Endothelial cell (in vitro differentiated cells): Measurements from ENCODE around the gene GCN1. TPM values are rescaled to one million over a fixed set of nuclear protein-coding genes. Genes with fewer than 3 reads are reported as not detected.

Experiments
- DNase-seq: peaks from one replicate; pipeline ENCODE4 v3.0.0; 2021; ENCODE audit warnings: low spot score
- H3K27ac Mint-ChIP-seq: one replicate; pipeline ENCODE4 v1.8.0; 2021; ENCODE audit warnings: mixed read lengths, inconsistent platforms; ENCODE audit not compliant: unreplicated experiment
- H3K27me3 Mint-ChIP-seq: one replicate; pipeline ENCODE4 v1.8.0; 2021; ENCODE audit warnings: mild to moderate bottlenecking, moderate library complexity, mixed read lengths, inconsistent platforms; ENCODE audit not compliant: unreplicated experiment
- H3K36me3 Mint-ChIP-seq: one replicate; pipeline ENCODE4 v1.8.0; 2021; ENCODE audit warnings: mild to moderate bottlenecking, low read depth, mixed read lengths, inconsistent platforms; ENCODE audit not compliant: unreplicated experiment
- H3K4me1 Mint-ChIP-seq: one replicate; pipeline ENCODE4 v1.8.0; 2021; ENCODE audit warnings: mild to moderate bottlenecking, mixed read lengths, inconsistent platforms; ENCODE audit not compliant: unreplicated experiment
- H3K4me3 Mint-ChIP-seq: one replicate; pipeline ENCODE4 v1.8.0; 2021; ENCODE audit warnings: mild to moderate bottlenecking, mixed read lengths, inconsistent platforms; ENCODE audit not compliant: unreplicated experiment
- H3K9me3 Mint-ChIP-seq: one replicate; pipeline ENCODE4 v1.8.0; 2021; ENCODE audit warnings: mixed read lengths, inconsistent platforms; ENCODE audit not compliant: unreplicated experiment
- CTCF ChIP-seq: fragments of 200-600 bp; sonication (generic); IDR thresholded peaks from one replicate; pipeline ENCODE4 v1.5.0; 2021; ENCODE audit warnings: antibody characterized with exemption; ENCODE audit not compliant: unreplicated experiment
- total RNA-seq: library from RNA; stranded (reverse); fragmentation: NEBNext Ultra II Directional; extraction: Animal tissue kit (Norgen Biotek cat#: 25700); gene quantifications from one replicate; pipeline ENCODE4 v1.2.1, GENCODE V29; 2021; ENCODE audit not compliant: unreplicated experiment

The GCN1 gene
- total RNA-seq, 1 donor from 2014 or later, result 54.0 TPM

GRCh38 chr12:120125792-120126634, 68.5 kb downstream of the GCN1 start:
- peaks cover 18% of the 10 kb centered on the region for H3K36me3 Mint-ChIP-seq
- peaks cover 10% of the 10 kb centered on the region for H3K4me1 Mint-ChIP-seq
- H3K9me3 Mint-ChIP-seq, result no peaks in the 10 kb centered on the region
- no peak for TF ChIP-seq CTCF
- peaks cover 11% of the 10 kb centered on the region for H3K27me3 Mint-ChIP-seq
- H3K4me3 Mint-ChIP-seq, result no peak overlapping the region
- no peak overlapping the region for H3K27ac Mint-ChIP-seq
- no peak for DNase-seq

GRCh38 chr12:120125029-120125428, 69.5 kb downstream of the GCN1 start:
- DNase-seq, result no peak
- Mint-ChIP-seq H3K4me1 (peaks cover 16% of the 10 kb centered on the region), H3K27ac (no peak overlapping the region), H3K36me3 (peaks cover 14% of the 10 kb centered on the region), H3K9me3 (no peaks in the 10 kb centered on the region), H3K27me3 (peaks cover 8% of the 10 kb centered on the region), H3K4me3 (no peak overlapping the region)
- TF ChIP-seq CTCF, result no peak

- H3K27ac Mint-ChIP-seq, result peak overlapping the region; percentile 52
- peaks cover 33% of the 10 kb centered on the region for H3K4me1 Mint-ChIP-seq
- H3K4me3 Mint-ChIP-seq, result no peak overlapping the region
- no peak for TF ChIP-seq CTCF
- H3K36me3 Mint-ChIP-seq, result peaks cover 13% of the 10 kb centered on the region
- no peaks in the 10 kb centered on the region for H3K9me3 Mint-ChIP-seq
- no peak for DNase-seq
- peaks cover 7% of the 10 kb centered on the region for H3K27me3 Mint-ChIP-seq
Measured at GRCh38 chr12:120121766-120122293, 72.7 kb downstream of the GCN1 start.

GRCh38 chr12:120121343-120121742, 73.2 kb downstream of the GCN1 start:
- peak overlapping the region; percentile 7 for H3K27ac Mint-ChIP-seq
- H3K9me3 Mint-ChIP-seq, result no peaks in the 10 kb centered on the region
- no peak for DNase-seq
- peaks cover 28% of the 10 kb centered on the region for H3K4me1 Mint-ChIP-seq
- H3K4me3 Mint-ChIP-seq, result no peak overlapping the region
- no peak for TF ChIP-seq CTCF
- peaks cover 9% of the 10 kb centered on the region for H3K36me3 Mint-ChIP-seq
- H3K27me3 Mint-ChIP-seq, result peaks cover 5% of the 10 kb centered on the region
